ENCODE data around the gene CAPRIN1. TPM values are rescaled to one million over a fixed set of nuclear protein-coding genes. Genes with fewer than 3 reads are reported as not detected.

The CAPRIN1 gene
- total and polyA plus RNA-seq, 8 donors: 196 to 263 (median 250) TPM

GRCh38 chr11:34072041-34072440, 20.5 kb downstream of the CAPRIN1 start:
- no peak for ATAC-seq
- H3K9me3 ChIP-seq: no peaks in the 10 kb centered on the region

GRCh38 chr11:34072832-34073231, 21.3 kb downstream of the CAPRIN1 start:
- H3K27me3 ChIP-seq: no peaks in the 10 kb centered on the region
- peaks cover 0 to 33% of the 10 kb centered on the region in 2 donors for H3K4me1 ChIP-seq
- H3K9me3 ChIP-seq: no peaks in the 10 kb centered on the region
- ATAC-seq: no peak
- H3K4me3 ChIP-seq: no peak overlapping the region
- no peak overlapping the region for H3K27ac ChIP-seq
- TF ChIP-seq CTCF (IDR thresholded peaks at IDR 0.05): no peak
- intact Hi-C loops (cut with DNase I): no loop called here
- H3K36me3 ChIP-seq: peaks cover 0 to 68% of the 10 kb centered on the region in 2 donors
- no peak for DNase-seq

More at GRCh38 chr11:34072041-34072440, 20.5 kb downstream of the CAPRIN1 start:
- H3K4me1 ChIP-seq: peaks cover 0 to 41% of the 10 kb centered on the region in 2 donors
- no peak for TF ChIP-seq CTCF (IDR thresholded peaks at IDR 0.05)
- no peaks in the 10 kb centered on the region for H3K27me3 ChIP-seq
- intact Hi-C loops (cut with DNase I): no loop called here
- H3K27ac ChIP-seq: no peak overlapping the region
- peaks cover 0 to 60% of the 10 kb centered on the region in 2 donors for H3K36me3 ChIP-seq
- no peak for DNase-seq
- no peak overlapping the region for H3K4me3 ChIP-seq

- peaks cover 0 to 22% of the 10 kb centered on the region in 2 donors for H3K4me1 ChIP-seq
- peaks cover 0 to 83% of the 10 kb centered on the region in 2 donors for H3K36me3 ChIP-seq
- H3K27ac ChIP-seq: no peak overlapping the region
- no peak for TF ChIP-seq CTCF (IDR thresholded peaks at IDR 0.05)
- no peaks in the 10 kb centered on the region for H3K9me3 ChIP-seq
- DNase-seq (no peak), ATAC-seq (no peak)
- H3K4me3 ChIP-seq: no peak overlapping the region
- H3K27me3 ChIP-seq: no peaks in the 10 kb centered on the region
- intact Hi-C loops (cut with DNase I): no loop called here
Observed at GRCh38 chr11:34074391-34074790, 22.9 kb downstream of the CAPRIN1 start.

GRCh38 chr11:34075178-34075820, 23.8 kb downstream of the CAPRIN1 start:
- Histone ChIP-seq H3K36me3 (peaks cover 0 to 92% of the 10 kb centered on the region in 2 donors), H3K27ac (peak overlapping the region in 1 of 2 donors; percentile 21), H3K4me3 (no peak overlapping the region), H3K27me3 (no peaks in the 10 kb centered on the region), H3K9me3 (no peaks in the 10 kb centered on the region), H3K4me1 (peaks cover 0 to 20% of the 10 kb centered on the region in 2 donors)
- no peak for DNase-seq
- intact Hi-C loops (cut with DNase I): no loop called here
- no peak for ATAC-seq
- no peak for TF ChIP-seq CTCF (IDR thresholded peaks at IDR 0.05)

- Histone ChIP-seq H3K36me3 (peaks cover 3 to 100% of the 10 kb centered on the region in 2 donors), H3K9me3 (no peaks in the 10 kb centered on the region), H3K4me3 (no peak overlapping the region), H3K27ac (no peak overlapping the region), H3K27me3 (no peaks in the 10 kb centered on the region), H3K4me1 (no peaks in the 10 kb centered on the region)
- ATAC-seq (peak; percentile 89), DNase-seq (no peak)
- TF ChIP-seq CTCF (IDR thresholded peaks at IDR 0.05): no peak
- intact Hi-C loops (cut with DNase I): no loop called here
Observed at GRCh38 chr11:34080609-34081008, 29.1 kb downstream of the CAPRIN1 start.

Data from left lung (tissue), 10 donors.